Activated CD4-positive, alpha-beta T cell treated with anti-CD3 and anti-CD28 coated beads for 1 hour (primary cell): ENCODE measurements around the gene PCGF1.
"Not testable (repeated sequence)": the region's sequence is repeated elsewhere in the genome, so short reads cannot be mapped to it uniquely, and the experiment has no call there.

Experiments used
- DNase-seq: peaks from one replicate; pipeline ENCODE4 v3.0.0-alpha.2; 2020

Gene PCGF1

DNA sequence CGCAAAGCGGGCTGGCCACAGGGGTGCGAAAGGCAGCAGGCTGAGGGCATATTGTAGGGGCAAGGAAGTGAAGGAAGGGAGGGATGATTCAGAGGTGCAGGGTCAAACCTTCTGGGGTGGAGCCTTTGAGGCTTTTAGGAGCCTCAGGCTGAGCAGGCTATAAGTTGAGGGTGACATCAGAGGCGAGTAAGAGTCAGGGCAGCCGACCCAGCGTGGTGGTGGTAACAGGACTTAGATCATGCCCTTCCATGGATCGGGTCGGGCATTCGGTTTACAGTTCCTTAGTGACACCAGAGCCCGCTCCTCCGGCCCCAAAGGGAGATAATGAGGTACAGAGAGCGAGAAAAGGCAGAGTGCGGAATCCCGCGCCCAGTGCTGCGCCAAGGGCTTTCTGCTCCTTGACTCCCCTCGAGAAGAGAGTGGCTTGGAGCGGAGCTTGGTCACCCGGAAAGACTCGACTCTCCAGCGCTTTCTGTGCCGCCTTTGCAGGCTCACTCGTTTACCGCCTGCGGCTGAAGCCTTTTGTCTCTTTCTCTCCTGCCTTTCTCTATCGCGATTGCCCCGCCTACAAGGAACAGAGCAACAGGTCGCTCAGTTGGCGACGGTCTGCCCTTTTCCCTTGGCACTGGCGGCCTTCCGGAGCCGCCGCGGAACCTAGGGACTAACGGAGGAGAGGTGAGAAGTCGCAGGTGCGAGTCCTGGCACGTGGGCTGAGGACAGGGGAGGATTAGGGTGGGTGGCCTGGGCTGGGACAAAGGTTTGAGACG lies 8.8 kb downstream of the PCGF1 start:
- DNase-seq = no peak

DNA sequence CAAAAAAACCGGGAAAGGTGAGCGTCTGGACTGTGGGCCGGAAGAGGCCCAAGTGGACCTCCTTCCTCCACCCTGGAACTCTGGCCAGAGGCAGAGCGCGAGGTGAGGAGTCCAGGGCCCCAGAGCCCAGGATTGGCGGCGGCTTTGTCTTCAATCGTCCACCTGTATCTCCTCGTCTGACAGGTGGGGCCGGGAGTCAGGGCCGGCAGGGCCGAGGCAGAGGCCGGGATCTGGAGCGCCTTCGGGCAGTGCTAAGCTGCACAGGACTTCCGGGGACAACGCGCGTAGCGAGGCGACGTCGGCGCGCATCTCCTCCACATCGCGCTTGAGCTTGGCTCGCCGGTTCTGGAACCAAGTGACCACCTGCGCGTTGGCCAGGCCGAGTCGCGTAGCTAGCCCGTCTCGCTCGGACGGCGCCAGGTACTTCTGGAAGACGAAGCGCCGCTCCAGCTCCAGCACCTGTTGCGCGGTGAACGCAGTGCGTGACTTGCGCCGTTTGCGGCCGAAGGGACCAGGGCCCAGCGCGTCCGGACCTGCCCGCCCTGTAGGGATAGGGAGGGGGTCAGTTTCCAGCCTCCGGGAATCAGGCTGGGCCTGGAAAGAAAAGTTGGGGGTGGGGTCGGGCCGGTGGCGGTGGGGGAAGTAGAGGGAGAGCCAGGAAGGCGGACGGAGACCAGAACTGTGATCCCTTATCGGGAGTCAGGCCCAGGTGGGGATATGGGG lies 9.6 kb downstream of the PCGF1 start:
- DNase-seq = no peak

DNA sequence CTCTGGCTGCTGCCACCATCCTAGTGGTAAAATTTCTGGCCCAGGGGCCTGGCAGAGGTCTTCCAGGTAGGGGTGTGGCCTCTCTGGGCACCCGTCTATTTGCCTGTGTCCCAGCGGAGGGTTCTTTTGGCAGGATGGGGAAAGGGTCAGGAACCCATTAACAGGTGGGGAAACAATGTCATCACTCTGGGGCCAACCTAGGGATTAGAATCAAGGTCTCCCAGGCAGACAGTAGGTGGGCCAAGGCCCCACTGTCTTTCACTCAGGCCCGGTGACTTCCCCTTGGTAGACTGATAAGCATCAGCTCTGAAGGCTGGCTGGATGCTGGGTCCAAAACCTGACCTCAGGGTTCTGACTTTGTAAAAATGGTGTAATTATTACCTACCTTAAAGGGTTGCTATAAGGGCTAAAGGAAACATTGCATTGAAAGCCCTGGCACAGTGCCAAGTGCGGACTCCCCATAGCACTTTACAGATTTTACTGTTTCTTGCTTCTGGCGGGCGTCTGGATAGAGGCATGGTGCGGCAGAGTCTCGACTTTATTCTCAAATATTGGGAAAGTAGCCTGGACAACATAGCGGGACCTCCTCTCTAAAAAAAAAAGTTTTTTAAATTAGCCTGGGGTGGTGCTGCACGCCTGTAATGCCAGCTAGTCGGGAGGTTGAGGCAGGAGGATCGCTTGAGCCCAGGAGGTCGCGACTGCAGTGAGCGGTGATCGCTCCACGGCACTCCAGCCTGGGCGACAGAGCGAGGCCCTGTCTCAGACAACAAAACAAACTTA lies 10.3 kb downstream of the PCGF1 start:
- DNase-seq = no peak

DNA sequence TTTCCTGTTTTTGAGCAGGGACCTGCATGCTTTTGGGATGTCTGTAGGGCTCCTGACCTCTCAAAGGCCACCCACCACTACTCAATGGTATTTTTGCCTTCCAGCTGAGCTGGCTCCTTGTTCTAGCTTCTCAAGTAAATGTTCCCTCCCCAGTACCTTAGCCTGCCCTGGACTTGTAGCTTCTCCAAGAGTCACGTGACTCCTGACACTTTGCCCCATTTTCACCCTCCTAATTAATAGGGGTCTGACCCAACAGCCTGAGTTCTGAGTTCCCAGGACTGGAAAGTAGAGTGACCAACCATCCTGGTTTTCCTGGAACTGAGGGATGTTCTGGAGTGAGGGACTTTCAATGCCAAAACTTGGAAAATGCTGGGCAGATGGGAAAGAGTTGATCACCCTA lies 12.1 kb downstream of the PCGF1 start:
- DNase-seq = no peak

DNA sequence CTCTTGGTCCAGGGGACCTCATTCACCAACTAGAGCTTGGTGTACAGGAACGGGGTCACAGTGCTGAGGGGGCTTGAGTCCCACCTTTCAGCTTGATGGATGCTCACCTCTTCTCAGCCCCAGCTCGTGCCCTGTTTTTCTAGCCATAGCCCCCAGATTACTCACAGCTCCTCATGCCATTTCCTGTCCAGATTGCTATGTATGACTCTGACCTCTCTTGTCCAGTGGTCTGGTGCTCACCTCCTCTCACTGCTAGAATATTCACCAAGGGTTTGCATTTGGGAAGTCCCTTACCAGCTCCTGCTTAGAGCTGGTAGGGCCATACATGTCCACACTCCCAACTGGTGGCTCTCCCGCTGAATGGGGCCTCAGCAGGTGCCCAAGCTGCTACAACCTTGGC lies 13.9 kb downstream of the PCGF1 start:
- DNase-seq = no peak

DNA sequence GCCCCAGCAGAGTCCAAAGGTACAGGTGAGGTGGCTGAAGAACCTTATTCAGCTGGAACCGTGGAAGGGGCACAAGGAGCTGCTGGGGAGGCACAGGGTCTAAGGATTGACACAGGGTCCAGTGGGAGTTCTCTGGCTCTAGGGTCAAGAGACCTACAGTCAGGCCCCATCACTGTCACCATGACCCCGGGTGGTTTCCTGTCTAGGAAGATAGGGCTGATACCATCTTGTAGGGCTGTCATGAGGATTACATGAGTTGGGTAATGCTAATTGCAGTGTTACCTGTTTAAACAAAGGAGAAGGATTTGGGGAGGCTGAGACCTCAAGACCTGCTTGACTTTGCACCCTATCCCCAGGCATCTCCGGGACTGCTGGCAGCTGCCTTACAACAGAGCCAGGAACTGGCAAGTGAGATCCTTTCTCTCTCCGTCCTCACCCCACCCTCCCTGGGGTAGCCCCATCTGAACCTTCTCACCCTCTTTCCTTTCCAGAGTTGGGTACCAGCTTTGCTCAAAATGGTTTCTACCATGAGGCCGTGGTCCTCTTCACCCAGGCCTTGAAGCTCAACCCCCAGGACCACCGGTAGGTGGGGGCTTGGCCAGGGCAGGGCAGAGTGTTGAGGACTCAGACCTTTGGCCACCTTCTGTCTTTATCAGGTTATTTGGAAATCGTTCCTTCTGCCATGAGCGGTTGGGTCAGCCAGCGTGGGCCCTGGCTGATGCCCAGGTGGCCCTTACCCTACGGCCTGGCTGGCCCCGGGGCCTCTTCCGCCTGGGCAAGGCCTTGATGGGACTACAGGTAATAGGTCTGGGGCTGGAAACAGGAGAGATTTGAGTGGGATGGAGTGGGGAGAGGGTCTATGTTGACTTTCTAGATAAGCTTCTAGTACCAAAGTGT lies 15.6 kb downstream of the PCGF1 start:
- no peak for DNase-seq

DNA sequence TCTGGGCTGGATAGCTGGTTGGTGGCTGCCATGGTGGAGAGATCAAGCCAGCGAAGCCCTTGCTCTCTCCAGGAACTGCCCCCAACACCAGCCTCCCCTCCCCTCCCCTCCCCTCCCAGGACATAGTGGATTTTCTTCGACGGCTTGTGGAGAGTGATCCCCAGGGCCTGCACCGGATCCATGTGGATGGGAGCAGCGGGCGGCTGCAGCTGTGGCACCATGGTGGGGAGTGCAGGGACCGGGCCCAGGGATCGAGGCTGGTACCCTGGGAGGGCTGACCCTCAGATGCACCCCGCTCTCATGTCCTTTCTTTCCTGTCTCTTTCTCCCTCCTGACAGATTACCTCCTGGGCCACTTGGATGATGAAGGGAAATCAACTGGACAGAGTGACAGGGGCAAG lies 17.6 kb downstream of the PCGF1 start:
- no peak for DNase-seq

DNA sequence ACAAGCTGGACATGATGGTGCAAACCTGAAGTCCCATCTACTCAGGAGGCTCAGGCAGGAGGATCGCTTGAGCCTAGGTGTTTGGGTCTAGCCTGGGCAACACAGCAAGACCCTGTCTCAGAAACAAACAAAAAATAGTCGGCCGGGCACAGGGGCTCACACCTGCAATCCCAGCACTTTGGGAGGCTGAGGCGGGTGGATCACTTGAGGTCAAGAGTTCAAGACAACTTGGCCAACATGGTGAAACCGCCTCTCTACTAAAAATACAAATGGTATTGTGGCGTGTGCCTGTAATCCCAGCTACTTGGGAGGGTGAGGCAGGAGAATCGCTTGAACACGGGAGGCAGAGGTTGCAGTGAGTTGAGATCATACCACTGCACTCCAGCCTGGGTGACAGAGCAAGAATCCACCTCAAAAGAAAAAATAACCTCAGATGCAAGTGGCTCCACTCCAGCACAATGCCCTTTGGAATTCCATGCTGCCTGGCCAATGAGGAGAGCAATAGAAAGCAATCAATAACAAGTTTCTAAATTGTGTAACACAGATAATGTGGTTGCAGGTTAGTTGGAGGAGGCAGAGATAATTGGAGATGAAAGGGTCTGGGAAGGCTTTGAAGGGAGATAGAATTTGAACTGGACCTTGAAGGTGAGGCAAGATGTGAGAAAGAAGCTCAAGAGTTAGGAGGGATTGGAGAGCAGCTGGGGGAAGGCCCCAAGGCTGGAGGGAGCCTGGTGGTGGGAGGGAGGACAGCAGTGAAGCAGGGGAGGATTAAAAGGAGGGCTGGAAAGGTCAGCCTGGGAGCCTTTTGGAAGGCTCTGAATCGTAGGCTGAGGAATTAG lies 18.6 kb downstream of the PCGF1 start:
- DNase-seq = no peak

DNA sequence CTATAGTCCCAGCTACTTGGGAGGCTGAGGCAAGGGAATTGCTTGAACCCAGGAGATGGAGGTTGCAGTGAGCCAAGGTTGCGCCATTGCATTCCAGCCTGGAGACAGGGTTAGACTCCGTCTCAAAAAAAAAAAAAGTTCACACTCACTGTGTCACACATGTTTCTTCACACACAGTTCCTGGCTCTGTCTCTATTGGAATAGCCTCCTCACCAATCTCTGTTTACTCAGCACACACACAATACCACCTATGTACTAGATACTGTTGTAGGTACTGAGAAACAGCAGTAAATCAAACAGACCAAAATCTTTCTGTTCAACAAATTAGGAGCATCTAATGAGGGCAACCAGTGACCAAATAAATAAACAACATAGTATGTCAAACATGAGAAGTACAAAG lies 21.4 kb downstream of the PCGF1 start:
- no peak for DNase-seq

DNA sequence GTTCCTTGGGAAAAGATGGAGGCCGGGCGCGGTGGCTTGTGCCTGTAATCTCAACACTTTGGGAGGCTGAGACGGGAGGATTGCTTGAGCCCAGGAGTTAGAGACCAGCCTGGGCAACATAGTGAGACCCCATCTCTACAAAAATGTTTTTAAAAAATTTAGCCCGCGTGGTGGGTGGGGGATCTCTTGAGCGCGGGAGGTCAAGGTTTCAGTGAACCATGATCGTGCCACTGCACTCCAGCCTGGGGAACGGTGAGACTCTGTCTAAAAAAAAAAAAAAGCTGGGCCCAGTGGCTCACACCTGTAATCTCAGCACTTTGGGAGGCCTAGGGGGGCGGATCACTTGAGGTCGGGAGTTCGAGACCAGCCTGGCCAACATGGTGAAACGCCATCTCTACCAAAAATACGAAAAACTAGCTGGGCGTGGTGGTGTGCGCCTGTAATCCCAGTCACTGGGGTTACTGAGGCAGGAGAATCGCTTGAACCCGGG lies 23.8 kb downstream of the PCGF1 start:
- not testable (repeated sequence) for DNase-seq

DNA sequence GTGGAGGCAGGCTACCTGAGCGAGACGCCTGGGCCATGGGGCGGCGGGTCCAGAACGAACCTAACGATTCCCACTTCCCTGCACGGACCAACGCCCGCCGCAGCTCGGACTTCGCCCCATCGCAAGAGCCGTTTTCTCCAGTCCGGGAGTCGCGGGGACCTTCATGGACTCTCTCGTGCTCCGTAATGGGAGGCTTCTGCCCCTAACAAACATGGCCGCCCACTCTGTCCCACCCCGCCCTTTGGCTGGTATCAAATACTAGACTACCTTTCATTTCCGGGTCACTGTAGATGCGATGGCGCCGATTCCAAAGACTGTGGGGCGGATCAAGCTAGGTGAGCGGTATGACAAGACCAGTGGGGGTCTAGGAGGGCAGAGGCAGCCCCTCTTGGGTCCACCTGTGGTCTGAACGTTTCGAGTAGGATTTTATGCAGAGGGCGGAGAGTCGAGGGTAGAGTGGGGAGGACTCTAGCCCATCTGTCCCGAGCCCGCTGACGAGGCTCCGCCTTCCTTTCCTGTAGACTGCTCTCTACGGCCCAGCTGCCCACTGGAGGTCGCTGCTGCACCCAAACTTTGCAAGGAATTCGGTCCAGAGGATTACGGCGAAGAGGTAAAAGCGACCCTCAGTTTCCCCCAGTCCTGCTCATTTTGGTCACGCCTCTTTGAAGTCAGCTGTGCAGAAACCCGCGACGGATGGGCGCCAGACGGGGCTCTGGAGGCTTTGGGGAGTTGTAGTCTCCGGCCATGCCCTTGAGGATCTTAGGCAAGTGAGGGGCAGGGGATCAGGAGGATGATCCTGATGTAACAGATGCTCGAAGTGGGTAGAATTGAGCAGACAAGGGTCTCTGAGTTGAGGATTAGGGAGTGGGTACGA lies 24.5 kb downstream of the PCGF1 start, which contains the start of the genes CCDC142 and TTC31:
TSS of gene CCDC142 (minus strand) at position 198 of the 874 bp plus-strand sequence. CDS start at position 37, 161 bp downstream.
TSS of gene TTC31 (plus strand) at position 281 of the 874 bp plus-strand sequence. CDS start at position 296, 15 bp downstream.
- peak; percentile 88 for DNase-seq

DNA sequence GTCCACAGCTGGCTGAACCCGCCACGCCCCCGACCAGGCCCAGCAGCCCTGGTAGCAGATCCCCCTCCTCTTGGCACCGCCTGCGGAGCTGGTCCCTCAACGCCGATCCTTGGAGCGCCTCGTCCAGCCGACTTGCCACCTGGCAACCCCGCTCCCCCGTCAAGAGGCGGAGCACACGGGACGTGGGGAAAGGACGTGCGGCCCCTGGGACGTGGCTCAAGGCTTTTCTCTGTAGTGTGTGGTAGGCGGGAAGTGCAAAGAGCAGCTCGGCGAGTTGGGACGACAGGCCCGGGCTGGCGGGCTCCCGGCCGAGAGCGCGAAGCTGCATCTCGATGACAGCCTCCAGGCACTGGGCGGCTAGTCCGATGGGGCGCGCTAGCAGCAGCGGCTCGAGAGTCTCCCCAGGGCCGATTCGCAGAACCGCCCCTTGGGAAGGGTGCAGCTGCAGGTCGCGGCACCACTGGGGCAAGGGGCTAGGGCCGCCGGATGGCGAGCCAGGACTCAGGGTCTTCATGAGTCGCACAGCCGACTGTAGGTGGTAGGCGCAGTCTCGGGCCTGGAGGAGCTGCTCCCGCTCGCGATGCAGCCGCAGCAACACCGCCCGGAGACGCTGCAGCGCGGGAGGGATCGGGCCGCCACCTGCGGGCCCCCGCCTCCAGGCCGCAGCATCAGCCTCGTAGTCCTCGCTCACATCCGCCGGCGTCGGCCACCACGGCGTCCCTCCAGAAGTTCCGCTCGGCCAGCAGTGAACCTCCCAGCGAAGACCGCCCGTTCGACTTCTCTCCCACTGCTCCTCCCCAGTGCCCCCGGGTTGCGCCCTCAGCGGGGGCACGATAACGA lies 25.3 kb downstream of the PCGF1 start:
- DNase-seq = no peak

DNA sequence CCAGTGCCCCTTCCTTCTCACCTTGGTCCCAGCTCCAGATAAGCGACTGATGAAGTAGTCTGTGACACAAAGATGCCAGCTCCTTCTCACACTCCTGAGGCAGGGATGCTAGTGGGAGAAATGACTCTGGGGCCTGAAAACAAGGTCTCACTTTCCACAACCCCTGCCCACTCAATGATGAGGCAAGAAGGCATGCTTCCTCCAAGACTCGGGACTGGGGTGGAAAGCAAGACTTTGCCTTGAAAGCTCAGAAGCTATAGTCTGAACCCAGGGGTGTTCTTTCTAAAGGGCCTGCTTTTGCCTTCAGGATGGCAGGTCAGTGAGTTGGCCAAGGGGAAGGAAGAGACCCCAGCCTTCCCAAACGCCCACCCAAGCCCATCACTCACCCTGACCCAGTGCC lies 26.1 kb downstream of the PCGF1 start:
- DNase-seq = no peak

DNA sequence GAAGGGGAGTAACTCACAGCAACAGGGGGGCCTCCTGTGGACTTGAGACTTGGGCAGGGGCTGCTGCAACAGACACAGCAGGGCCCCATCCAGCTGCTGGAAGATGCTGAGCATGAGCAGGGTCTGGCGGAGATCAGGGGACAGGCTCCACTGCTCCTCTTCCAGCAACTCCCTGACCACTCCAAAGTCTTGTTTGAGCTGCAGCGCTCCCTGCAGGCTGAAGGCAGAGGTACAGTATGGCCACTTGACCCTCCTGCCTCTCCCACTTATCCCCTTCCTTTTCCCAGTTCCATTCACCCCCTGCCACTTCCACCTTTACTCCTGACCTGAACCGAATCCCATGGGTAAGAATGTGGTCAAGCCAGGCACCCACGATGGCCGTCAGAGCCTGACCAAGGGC lies 32.6 kb downstream of the PCGF1 start:
- no peak for DNase-seq

DNA sequence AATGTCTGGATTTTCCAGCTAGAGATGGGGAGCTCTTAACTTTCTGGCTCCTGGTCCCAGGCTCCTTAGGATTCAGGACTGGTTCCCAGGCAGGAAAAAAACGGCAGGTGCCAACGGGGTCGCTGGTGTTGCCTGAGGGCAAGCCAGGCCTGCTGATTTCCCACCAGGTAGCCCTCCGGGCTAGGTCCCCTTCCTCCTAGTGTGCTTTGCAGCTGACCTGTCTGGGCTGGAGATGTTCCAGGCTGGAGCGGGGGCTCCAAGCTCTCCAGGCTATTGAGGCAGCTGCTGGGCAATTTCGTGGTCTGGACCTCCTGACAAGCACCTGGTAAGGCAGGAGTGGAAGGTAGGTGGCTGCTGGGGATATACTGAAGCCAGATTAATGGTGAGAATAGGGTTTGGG lies 33.0 kb downstream of the PCGF1 start:
- no peak for DNase-seq

DNA sequence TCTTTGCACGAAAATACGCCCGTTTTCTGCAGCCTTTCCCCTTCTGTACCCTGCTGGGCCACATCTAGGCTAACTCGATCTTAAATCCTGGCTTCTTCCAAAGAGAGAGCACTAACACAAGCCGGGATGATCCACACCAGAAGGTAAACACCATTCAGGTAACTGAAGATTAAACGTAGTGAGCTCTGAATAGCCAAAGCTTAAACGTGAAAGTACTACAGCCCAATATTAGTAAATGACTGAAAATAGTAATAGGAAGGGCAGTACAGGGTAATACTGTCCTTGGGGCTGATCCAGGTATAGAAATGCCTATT lies 34.6 kb downstream of the PCGF1 start:
- no peak for DNase-seq

DNA sequence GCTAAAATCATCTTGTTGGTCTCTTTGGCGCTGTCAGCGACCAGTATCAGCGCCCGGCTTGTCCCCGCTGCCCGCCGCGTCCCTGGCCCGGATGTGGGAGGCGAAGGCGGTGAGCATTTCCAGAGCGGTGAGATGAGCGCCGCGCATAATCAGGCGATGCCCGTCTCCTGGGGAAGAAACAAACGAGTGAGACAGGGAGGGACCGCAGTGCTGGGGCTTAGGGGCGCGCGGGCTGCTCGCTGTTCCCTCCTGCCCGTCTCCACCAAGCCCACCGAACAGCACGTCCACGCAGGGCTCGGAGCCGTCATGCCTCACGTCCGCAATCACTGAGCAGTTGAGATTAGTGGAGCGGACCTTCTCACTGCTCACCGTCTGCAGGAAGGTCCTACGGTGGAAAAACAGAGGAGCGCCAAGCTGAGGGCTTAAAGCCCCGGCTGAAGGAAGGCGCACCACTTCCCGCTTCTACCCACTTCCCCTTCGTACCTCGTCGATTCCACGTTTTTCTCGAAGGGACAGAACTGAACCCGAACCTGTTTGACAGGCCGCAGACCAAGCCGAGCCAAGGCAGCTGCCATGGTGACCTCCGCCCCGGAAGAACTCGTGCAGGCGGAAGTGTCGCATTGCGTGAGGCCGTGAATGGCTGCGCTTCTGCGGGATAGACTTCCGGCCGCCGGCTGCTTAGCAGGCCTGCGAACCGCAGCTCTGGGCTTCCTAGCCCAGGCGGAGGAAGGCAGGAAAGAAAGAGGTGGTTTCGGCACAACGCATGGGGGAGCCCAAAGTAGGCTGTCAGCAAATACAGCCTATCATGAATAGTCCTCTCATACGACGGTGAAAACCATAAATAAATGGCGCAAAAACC lies 35.2 kb downstream of the PCGF1 start, which contains the start of gene MRPL53:
TSS of gene MRPL53 (minus strand) at position 595 of the 859 bp plus-strand sequence. CDS start at position 575, 20 bp downstream.
- DNase-seq = peak; percentile 95
